ENCODE results near the gene MPHOSPH8. TPM values are rescaled to one million over a fixed set of nuclear protein-coding genes. Genes with fewer than 3 reads are reported as not detected.

MPHOSPH8 gene
- 27.3 and 29.5 TPM in 2 replicates for total RNA-seq
- long read RNA-seq, partial matches to known transcripts, result 7 of 13 reads
- long read RNA-seq, other reads (novel, unspliced or antisense), result 6 of 13 reads

- peak; percentile 90 for DNase-seq (ENCODE audit: low spot score, unreplicated experiment)
- peaks cover 9% of the 10 kb centered on the region for H3K4me1 Mint-ChIP-seq (ENCODE audit: low read depth)
- H3K4me3 Mint-ChIP-seq (ENCODE audit: low read depth), result peak within 1 kb of the TSS; percentile 95
- H3K9me3 Mint-ChIP-seq (ENCODE audit: low read depth), result peaks cover 9% of the 10 kb centered on the region
- H3K27me3 Mint-ChIP-seq, result no peaks in the 10 kb centered on the region
- H3K27ac Mint-ChIP-seq, result peak within 1 kb of the TSS; percentile 97
- H3K36me3 Mint-ChIP-seq (ENCODE audit: insufficient read depth), result peaks cover 17% of the 10 kb centered on the region
- no peak for TF ChIP-seq CTCF (IDR thresholded peaks at IDR 0.05; ENCODE audit: unreplicated experiment)
These were observed at the start of gene MPHOSPH8 for GRCh38 chr13:19633479-19634255. TSS of gene MPHOSPH8 (plus strand) at chr13:19633659. CDS start at chr13:19633749, 90 bp downstream.

GRCh38 chr13:19586904-19587634, 46.4 kb upstream of the MPHOSPH8 start:
- no peak overlapping the region for H3K27ac Mint-ChIP-seq
- no peak for DNase-seq (ENCODE audit: low spot score, unreplicated experiment)
- H3K36me3 Mint-ChIP-seq (ENCODE audit: insufficient read depth), result no peaks in the 10 kb centered on the region
- no peak overlapping the region for H3K4me3 Mint-ChIP-seq (ENCODE audit: low read depth)
- peaks cover 33% of the 10 kb centered on the region for H3K9me3 Mint-ChIP-seq (ENCODE audit: low read depth)
- no peak for TF ChIP-seq CTCF (IDR thresholded peaks at IDR 0.05; ENCODE audit: unreplicated experiment)
- no peaks in the 10 kb centered on the region for H3K4me1 Mint-ChIP-seq (ENCODE audit: low read depth)
- no peaks in the 10 kb centered on the region for H3K27me3 Mint-ChIP-seq

GRCh38 chr13:19587635-19588300, 45.7 kb upstream of the MPHOSPH8 start:
- H3K9me3 Mint-ChIP-seq (ENCODE audit: low read depth), result peaks cover 26% of the 10 kb centered on the region
- no peaks in the 10 kb centered on the region for H3K27me3 Mint-ChIP-seq
- DNase-seq (ENCODE audit: low spot score, unreplicated experiment), result no peak
- no peaks in the 10 kb centered on the region for H3K36me3 Mint-ChIP-seq (ENCODE audit: insufficient read depth)
- H3K4me3 Mint-ChIP-seq (ENCODE audit: low read depth), result no peak overlapping the region
- H3K27ac Mint-ChIP-seq, result no peak overlapping the region
- H3K4me1 Mint-ChIP-seq (ENCODE audit: low read depth), result no peaks in the 10 kb centered on the region
- TF ChIP-seq CTCF (IDR thresholded peaks at IDR 0.05; ENCODE audit: unreplicated experiment), result peak; percentile 24

- Mint-ChIP-seq H3K9me3 (ENCODE audit: low read depth) (peaks cover 18% of the 10 kb centered on the region), H3K4me3 (ENCODE audit: low read depth) (no peak overlapping the region)
These were observed 44.1 kb upstream of the MPHOSPH8 start for GRCh38 chr13:19589312-19589711.

More at GRCh38 chr13:19589312-19589711, 44.1 kb upstream of the MPHOSPH8 start:
- no peak for DNase-seq (ENCODE audit: low spot score, unreplicated experiment)
- no peaks in the 10 kb centered on the region for H3K27me3 Mint-ChIP-seq
- TF ChIP-seq CTCF (IDR thresholded peaks at IDR 0.05; ENCODE audit: unreplicated experiment), result no peak
- no peaks in the 10 kb centered on the region for H3K36me3 Mint-ChIP-seq (ENCODE audit: insufficient read depth)
- no peak overlapping the region for H3K27ac Mint-ChIP-seq
- H3K4me1 Mint-ChIP-seq (ENCODE audit: low read depth), result no peaks in the 10 kb centered on the region
